SK-N-SH (cell line): Measurements from ENCODE around the gene SCARF2. TPM values are rescaled to one million over a fixed set of nuclear protein-coding genes. Genes with fewer than 3 reads are reported as not detected.

Source experiments
- CTCF ChIA-PET: fragments of 300-600, 350-600 bp; formaldehyde crosslinking; extraction: SDS; loops from one replicate; lab custom pipeline; 2021; lab: Yijun Ruan, JAX
- POLR2A ChIA-PET: fragments of 350-600 bp; sonication (Branson Sonifier 250); formaldehyde crosslinking; extraction: SDS; loops from one replicate; lab custom pipeline; 2020; ENCODE audit warnings: antibody characterized with exemption, inconsistent platforms; lab: Yijun Ruan, JAX
- DNase-seq: peaks from one replicate; pipeline ENCODE4 v3.0.0; 2012
- H2AFZ ChIP-seq: fragments of 200-600 bp; sonication (generic); 2 replicates; pipeline ENCODE4 v1.8.1; 2016; ENCODE audit warnings: antibody characterized with exemption, mild to moderate bottlenecking, low read depth
- H3F3A ChIP-seq: fragments of 200-600 bp; sonication (generic); replicated peaks from 2 replicates; pipeline ENCODE3; 2016; ENCODE audit warnings: antibody characterized with exemption, mild to moderate bottlenecking; ENCODE audit not compliant: insufficient read depth
- H3K27ac ChIP-seq, 2 experiments: fragments of 200-500 bp in 1 of 2; fragments of 200-600 bp in 1 of 2; sonication (Bioruptor generic) in 1 of 2; sonication (generic), shearing (Covaris generic) in 1 of 2; 2 replicates each; pipeline versions ENCODE4 v1.5.1 to v1.6.1; 2014 to 2016; ENCODE audit warnings: low read depth in 2 of 2, inconsistent platforms in 1 of 2, low read length in 1 of 2, mild to moderate bottlenecking in 1 of 2, mixed read lengths in 1 of 2
- H3K27me3 ChIP-seq: fragments of 200-600 bp; sonication (generic), shearing (Covaris generic); 2 replicates; pipeline ENCODE4 v1.6.1; 2016; ENCODE audit warnings: mixed run types; ENCODE audit not compliant: insufficient read depth
- H3K36me3 ChIP-seq, 2 experiments: fragments of 200-500 bp in 1 of 2; fragments of 200-600 bp in 1 of 2; sonication (Bioruptor generic) in 1 of 2; sonication (generic) in 1 of 2; replicated peaks in 1 of 2; 2 replicates each; pipeline versions ENCODE3 to v1.5.1; 2014 to 2016; ENCODE audit warnings: low read length in 1 of 2, mild to moderate bottlenecking in 1 of 2; ENCODE audit not compliant: insufficient read depth in 2 of 2, control insufficient read depth in 1 of 2
- H3K4me1 ChIP-seq, 2 experiments: fragments of 200-500 bp in 1 of 2; fragments of 200-600 bp in 1 of 2; sonication (Bioruptor generic) in 1 of 2; sonication (generic), shearing (Covaris generic) in 1 of 2; 2 replicates each; pipeline versions ENCODE4 v1.5.1 to v1.6.1; 2014 to 2016; ENCODE audit warnings: low read depth in 1 of 2, low read length in 1 of 2, mixed run types in 1 of 2; ENCODE audit not compliant: insufficient read depth in 2 of 2, control insufficient read depth in 1 of 2
- H3K4me2 ChIP-seq: fragments of 200-600 bp; sonication (generic), shearing (Covaris generic); 2 replicates; pipeline ENCODE4 v1.6.1; 2017; ENCODE audit warnings: mixed run types
- H3K4me3 ChIP-seq, 2 experiments: fragments of 200-500 bp in 1 of 2; fragments of 200-600 bp in 1 of 2; sonication (Bioruptor generic) in 1 of 2; sonication (generic), shearing (Covaris generic) in 1 of 2; 2 replicates each; pipeline versions ENCODE4 v1.5.1 to v1.8.1; 2014 to 2016; ENCODE audit warnings: low read depth in 2 of 2, inconsistent platforms in 1 of 2, low read length in 1 of 2, mild to moderate bottlenecking in 1 of 2, mixed read lengths in 1 of 2, moderate library complexity in 1 of 2
- H3K79me2 ChIP-seq: fragments of 200-600 bp; sonication (generic); 2 replicates; pipeline ENCODE4 v1.8.1; 2017; ENCODE audit warnings: mild to moderate bottlenecking; ENCODE audit not compliant: insufficient read depth
- H3K9ac ChIP-seq: fragments of 200-600 bp; sonication (generic); 2 replicates; pipeline ENCODE4 v1.6.1; 2017; ENCODE audit warnings: mixed run types
- H3K9me2 ChIP-seq: fragments of 200-600 bp; sonication (generic); 2 replicates; pipeline ENCODE4 v1.6.1; 2017; ENCODE audit warnings: mixed run types
- H3K9me3 ChIP-seq: fragments of 200-600 bp; sonication (generic); 2 replicates; pipeline ENCODE4 v1.6.1; 2017; ENCODE audit warnings: mixed run types, mild to moderate bottlenecking, moderate library complexity
- H4K20me1 ChIP-seq: fragments of 200-600 bp; sonication (generic); 2 replicates; pipeline ENCODE4 v1.6.1; 2017; ENCODE audit warnings: mild to moderate bottlenecking, mixed run types; ENCODE audit not compliant: insufficient read depth
- EP300 ChIP-seq, 2 experiments: IDR thresholded peaks; 2 replicates each; pipeline versions ENCODE4 v1.4.0 to v1.6.1; 2012; ENCODE audit warnings: borderline replicate concordance in 1 of 2, low read depth in 1 of 2, low read length in 1 of 2
- EZH2phosphoT487 ChIP-seq: fragments of 200-600 bp; sonication (generic); IDR thresholded peaks from 2 replicates; pipeline ENCODE4 v1.6.1; 2017; ENCODE audit warnings: low read depth, mixed run types, mild to moderate bottlenecking, antibody characterized with exemption, moderate library complexity, borderline replicate concordance
- FOSL2 ChIP-seq: IDR thresholded peaks from 2 replicates; pipeline ENCODE4 v1.4.0; 2012; ENCODE audit warnings: low read depth, mild to moderate bottlenecking, moderate library complexity, borderline replicate concordance
- FOXJ3 ChIP-seq: sonication (generic); formaldehyde crosslinking; IDR thresholded peaks from 2 replicates; pipeline ENCODE4 v1.5.1; 2020; ENCODE audit warnings: mild to moderate bottlenecking, missing genetic modification reagents
- FOXM1 ChIP-seq: IDR thresholded peaks from 2 replicates; pipeline ENCODE4 v1.4.0; 2012; ENCODE audit warnings: low read depth, mild to moderate bottlenecking
- MXI1 ChIP-seq: IDR thresholded peaks from 2 replicates; pipeline ENCODE4 v1.6.1; 2012; ENCODE audit warnings: mild to moderate bottlenecking, low read depth, low read length, improper control_type of control experiment
- RAD21 ChIP-seq: IDR thresholded peaks from 2 replicates; pipeline ENCODE4 v1.6.1; 2012; ENCODE audit warnings: mild to moderate bottlenecking, low read length
- RCOR1 ChIP-seq: fragments of 150-350 bp; IDR thresholded peaks from 2 replicates; pipeline ENCODE4 v1.6.1; 2017; ENCODE audit warnings: antibody characterized with exemption, low read length
- REST ChIP-seq: IDR thresholded peaks from 2 replicates; pipeline ENCODE4 v1.6.1; 2012; ENCODE audit warnings: mild to moderate bottlenecking, low read depth, low read length, moderate library complexity
- TCF12 ChIP-seq: IDR thresholded peaks from 2 replicates; pipeline ENCODE4 v1.4.0; 2012
- TEAD4 ChIP-seq: IDR thresholded peaks from 2 replicates; pipeline ENCODE4 v1.4.0; 2012; ENCODE audit warnings: mild to moderate bottlenecking, borderline replicate concordance; ENCODE audit not compliant: insufficient read depth
- WGBS: methylation state at CpG from one replicate; pipeline ENCODE4 v1.1.6; 2017; ENCODE audit warnings: low lambda C conversion rate; 5-methylcytosine and 5-hydroxymethylcytosine counted together
- polyA plus RNA-seq, 3 experiments: library from polyadenylated mRNA; depleted of rRNA; stranded (reverse); fragments of >200 nt; gene quantifications; 2 replicates each; pipeline ENCODE4 v1.2.3, GENCODE V29; 2012

Gene SCARF2
- polyA plus RNA-seq, 1 of the 3 experiments (the other 2 are of a cell fraction): 49.0 TPM

GRCh38 chr22:20422271-20423007 is 15.2 kb downstream of the SCARF2 start:
- Histone ChIP-seq H3F3A (peaks cover 16% of the 10 kb centered on the region), H3K4me1 (peaks cover 16 to 44% of the 10 kb centered on the region in 2 experiments; a peak in 3 of 4 replicates), H3K9ac (no peak overlapping the region), H3K9me2 (no peaks in the 10 kb centered on the region), H4K20me1 (peaks cover 27% of the 10 kb centered on the region), H3K27me3 (no peaks in the 10 kb centered on the region), H2AFZ (no peak overlapping the region), H3K27ac (peak overlapping the region; percentile 74 to 95; a peak in 3 of 4 replicates), H3K9me3 (no peaks in the 10 kb centered on the region), H3K4me3 (no peak overlapping the region), H3K36me3 (peaks cover 5 to 27% of the 10 kb centered on the region in 2 experiments), H3K79me2 (no peaks in the 10 kb centered on the region), H3K4me2 (peak overlapping the region; percentile 62; the same call in 1 of the 2 replicates)
- 48% methylated on average over 20 of the region's 21 CpGs for WGBS
- POLR2A ChIA-PET: interaction anchor here (0.7 to 3.1 kb wide), 5 partner anchors 12 to 593 kb away, joined by 3 to 13 read pairs (median 5); partner anchors contain the start of genes P2RX6 and SCARF2
- peak; percentile 97 for DNase-seq
- peak; percentile 62 for TF ChIP-seq TCF12
- TF ChIP-seq REST: no peak
- TF ChIP-seq TEAD4: 0 out of 2 replicates have a peak, but pooled peaks have one; percentile 8
- peak; percentile 70; the same call in 1 of the 2 replicates for TF ChIP-seq RCOR1
- TF ChIP-seq FOXJ3 (CRISPR knock-in tag): peak; percentile 65; the same call in 1 of the 2 replicates
- peak; percentile 75; the same call in 1 of the 2 replicates for TF ChIP-seq MXI1
- peak in 1 of 2 experiments; percentile 61; a peak in 1 of 4 replicates for TF ChIP-seq EP300 (IDR thresholded peaks at IDR 0.05; ENCODE audit: borderline replicate concordance in 1 of 2, low read depth in 1 of 2, low read length in 1 of 2)
- TF ChIP-seq FOSL2: no peak
- CTCF ChIA-PET: interaction anchor here (0.7 to 3.4 kb wide), 8 partner anchors 12 to 152 kb away, joined by 3 to 17 read pairs (median 3); no protein-coding TSS in a partner anchor

- no peaks in the 10 kb centered on the region for H3K79me2 ChIP-seq
- H3K4me3 ChIP-seq: no peak overlapping the region
- peaks cover 0 to 18% of the 10 kb centered on the region in 2 experiments for H3K36me3 ChIP-seq
- peaks cover 27% of the 10 kb centered on the region for H4K20me1 ChIP-seq
- no peak overlapping the region for H3K9ac ChIP-seq
- ChIA-PET CTCF (interaction anchor here (0.8 to 3.4 kb wide), 3 partner anchors 32 to 41 kb away, joined by 3 to 17 read pairs (median 5); no protein-coding TSS in a partner anchor), POLR2A (no interaction called here)
- peak overlapping the region; percentile 74 to 95; a peak in 3 of 4 replicates for H3K27ac ChIP-seq
- peaks cover 16 to 44% of the 10 kb centered on the region in 2 experiments; a peak in 3 of 4 replicates for H3K4me1 ChIP-seq
- no peak for TF ChIP-seq FOXM1
- no peak for TF ChIP-seq RAD21
- no peak for TF ChIP-seq RCOR1
- no peak for TF ChIP-seq EZH2phosphoT487
- H3K9me2 ChIP-seq: no peaks in the 10 kb centered on the region
- H3K9me3 ChIP-seq: no peaks in the 10 kb centered on the region
- DNase-seq: no peak
- no peak overlapping the region for H3K4me2 ChIP-seq
- peaks cover 16% of the 10 kb centered on the region for H3F3A ChIP-seq
- no peak overlapping the region for H2AFZ ChIP-seq
- no peaks in the 10 kb centered on the region for H3K27me3 ChIP-seq
- 93% methylated on average over 6 of the region's 7 CpGs for WGBS
Observed at GRCh38 chr22:20421507-20421874, 16.1 kb downstream of the SCARF2 start.
